ENCODE measurements around the gene MRPS31. TPM values are rescaled to one million over a fixed set of nuclear protein-coding genes. Genes with fewer than 3 reads are reported as not detected.

The MRPS31 gene
- total and polyA plus RNA-seq, 11 donors: 21.9 to 62.7 (median 29.1) TPM

DNA sequence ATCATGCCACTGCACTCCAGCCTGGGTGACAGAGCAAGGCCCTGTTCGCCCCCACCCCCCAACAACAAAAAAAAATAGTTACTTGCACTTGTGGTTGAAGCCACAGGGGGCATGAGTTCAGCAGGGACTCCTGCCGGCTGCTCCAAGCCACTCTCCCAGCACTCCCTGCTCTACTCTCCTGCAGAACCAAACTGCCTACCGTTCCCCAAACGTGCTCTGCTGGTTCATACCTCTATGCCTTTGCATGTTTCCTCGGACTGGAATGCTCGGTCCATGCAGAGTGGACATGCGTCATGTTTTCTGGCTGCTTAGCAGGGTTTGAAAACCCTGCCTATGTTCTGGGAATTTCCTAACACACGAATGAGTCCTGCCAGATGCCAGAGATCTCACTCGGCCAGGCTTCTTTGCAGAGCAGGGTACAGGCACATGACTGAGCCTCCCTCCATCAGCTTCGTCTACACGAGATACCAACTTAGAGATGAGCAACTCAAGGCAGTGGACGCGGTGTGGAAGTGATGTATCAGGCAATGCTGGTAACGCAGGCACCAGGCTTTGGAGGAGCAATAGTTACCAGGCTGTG lies 9.9 kb upstream of the MRPS31 start:
- no peak for ATAC-seq
- no peak overlapping the region for H3K27ac ChIP-seq
- 68 to 74% (median 71%) methylated on average over 14 of the region's 14 CpGs for WGBS, 4 donors
- H3K4me3 ChIP-seq: no peak overlapping the region
- H3K36me3 ChIP-seq: no peaks in the 10 kb centered on the region
- H3K4me1 ChIP-seq: peaks cover 0 to 19% (median 2%) of the 10 kb centered on the region in 12 donors
- TF ChIP-seq, protein P1, sequence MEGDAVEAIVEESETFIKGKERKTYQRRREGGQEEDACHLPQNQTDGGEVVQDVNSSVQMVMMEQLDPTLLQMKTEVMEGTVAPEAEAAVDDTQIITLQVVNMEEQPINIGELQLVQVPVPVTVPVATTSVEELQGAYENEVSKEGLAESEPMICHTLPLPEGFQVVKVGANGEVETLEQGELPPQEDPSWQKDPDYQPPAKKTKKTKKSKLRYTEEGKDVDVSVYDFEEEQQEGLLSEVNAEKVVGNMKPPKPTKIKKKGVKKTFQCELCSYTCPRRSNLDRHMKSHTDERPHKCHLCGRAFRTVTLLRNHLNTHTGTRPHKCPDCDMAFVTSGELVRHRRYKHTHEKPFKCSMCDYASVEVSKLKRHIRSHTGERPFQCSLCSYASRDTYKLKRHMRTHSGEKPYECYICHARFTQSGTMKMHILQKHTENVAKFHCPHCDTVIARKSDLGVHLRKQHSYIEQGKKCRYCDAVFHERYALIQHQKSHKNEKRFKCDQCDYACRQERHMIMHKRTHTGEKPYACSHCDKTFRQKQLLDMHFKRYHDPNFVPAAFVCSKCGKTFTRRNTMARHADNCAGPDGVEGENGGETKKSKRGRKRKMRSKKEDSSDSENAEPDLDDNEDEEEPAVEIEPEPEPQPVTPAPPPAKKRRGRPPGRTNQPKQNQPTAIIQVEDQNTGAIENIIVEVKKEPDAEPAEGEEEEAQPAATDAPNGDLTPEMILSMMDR (IDR thresholded peaks at IDR 0.05): no peak
- no peak for TF ChIP-seq POLR2A (IDR thresholded peaks at IDR 0.05)
- no peaks in the 10 kb centered on the region for H3K9me3 ChIP-seq
- no peaks in the 10 kb centered on the region for H3K27me3 ChIP-seq
- intact Hi-C loops (cut with DNase I): loop anchor here in 3 of 10 donors (10.0 kb wide), 2 partner anchors 284 to 1746 kb away; partner anchors contain the start of genes NHLRC3 (in 2 of the 3), PROSER1 (in 2 of the 3) and WBP4 (in 1 of the 3)
- DNase-seq: no peak

DNA sequence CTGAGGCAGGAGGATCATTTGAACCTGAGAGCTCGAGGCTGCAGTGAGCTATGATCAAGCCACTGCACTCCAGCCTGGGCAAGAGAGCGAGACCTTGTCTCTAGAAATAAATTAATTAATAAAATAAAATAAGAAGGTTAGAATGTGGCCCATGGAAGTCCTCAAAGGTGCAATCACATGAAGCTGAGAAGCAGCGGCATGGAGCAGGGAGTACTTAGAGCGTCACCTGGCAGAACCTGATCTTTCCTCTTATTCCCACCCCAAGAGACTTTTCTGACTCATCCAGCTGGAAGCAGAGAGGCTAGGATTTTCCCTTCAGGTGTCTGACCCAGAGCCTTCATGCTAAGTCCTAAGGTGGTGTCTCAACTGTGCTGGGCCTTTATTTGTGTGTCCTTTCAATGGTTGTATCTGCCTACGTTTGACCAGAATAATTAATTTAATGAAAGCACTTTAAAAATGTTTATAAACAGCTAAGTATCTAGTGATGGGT lies 8.9 kb upstream of the MRPS31 start:
- Histone ChIP-seq H3K9me3 (no peaks in the 10 kb centered on the region), H3K4me1 (peaks cover 0 to 19% (median 2%) of the 10 kb centered on the region in 12 donors), H3K4me3 (no peak overlapping the region), H3K27me3 (no peaks in the 10 kb centered on the region), H3K27ac (no peak overlapping the region), H3K36me3 (no peaks in the 10 kb centered on the region)
- DNase-seq (no peak), ATAC-seq (no peak)
- TF ChIP-seq, protein P1 (IDR thresholded peaks at IDR 0.05): no peak
- TF ChIP-seq POLR2A (IDR thresholded peaks at IDR 0.05): no peak
- intact Hi-C loops (cut with DNase I): loop anchor here in 7 of 10 donors (5.0 to 10.0 kb wide), 9 partner anchors 108 to 1745 kb away; partner anchors contain the start of genes WBP4 (in 4 of the 7), NHLRC3 (in 2 of the 7) and PROSER1 (in 2 of the 7)
- 94 to 97% (median 96%) methylated on average over 5 of the region's 5 CpGs for WGBS, 4 donors

DNA sequence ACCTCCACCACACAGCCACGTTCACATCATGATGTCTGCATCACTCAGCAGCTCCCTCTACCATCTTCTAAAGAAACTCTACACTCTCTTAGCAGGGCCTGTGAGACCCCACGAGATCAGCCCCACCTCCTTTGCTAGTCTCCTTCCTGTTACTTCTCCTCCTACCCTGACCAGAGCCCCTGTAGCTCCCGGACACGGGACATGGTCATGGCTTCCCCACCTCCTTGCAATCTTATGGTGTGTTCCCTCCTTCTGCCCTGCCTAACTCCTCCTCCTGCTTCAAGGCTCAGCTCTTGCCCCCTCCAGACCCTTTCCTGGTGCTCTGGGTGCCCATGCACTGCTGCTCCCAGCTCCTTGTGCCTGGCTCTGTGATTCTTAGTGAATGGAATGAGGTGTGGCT lies 8.1 kb upstream of the MRPS31 start:
- intact Hi-C loops (cut with DNase I): loop anchor here in 6 of 10 donors (5.0 to 10.0 kb wide), 8 partner anchors 107 to 1097 kb away; partner anchors contain the start of gene WBP4 (in 3 of the 6)
- DNase-seq (no peak), ATAC-seq (no peak)
- WGBS, 4 donors: 33 to 42% (median 40%) methylated on average over 4 of the region's 4 CpGs
- Histone ChIP-seq H3K4me3 (no peak overlapping the region), H3K27ac (no peak overlapping the region), H3K27me3 (no peaks in the 10 kb centered on the region), H3K36me3 (no peaks in the 10 kb centered on the region), H3K4me1 (peaks cover 0 to 19% (median 2%) of the 10 kb centered on the region in 12 donors), H3K9me3 (no peaks in the 10 kb centered on the region)
- TF ChIP-seq POLR2A (IDR thresholded peaks at IDR 0.05): no peak
- TF ChIP-seq, protein P1 (IDR thresholded peaks at IDR 0.05): no peak

DNA sequence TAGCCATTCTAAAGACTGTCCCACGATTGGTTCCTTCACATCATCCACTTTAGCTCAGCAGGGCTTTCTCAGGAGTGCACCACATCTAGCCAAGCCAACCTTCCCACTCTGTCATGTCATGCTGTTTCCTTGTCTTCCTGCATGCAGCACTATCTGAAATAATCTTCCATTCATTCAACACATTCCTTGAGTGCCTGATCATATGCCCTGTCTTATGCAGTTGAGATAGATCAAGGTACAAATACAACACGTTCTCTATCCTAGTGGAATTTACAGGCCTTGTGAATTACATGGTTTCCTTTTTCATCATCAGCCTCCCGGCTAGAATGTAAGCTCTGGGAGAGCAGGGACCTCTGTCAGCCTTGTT lies 6.8 kb upstream of the MRPS31 start:
- H3K4me3 ChIP-seq: no peak overlapping the region
- no peaks in the 10 kb centered on the region for H3K36me3 ChIP-seq
- no peak for DNase-seq
- WGBS, 4 donors: 29 to 33% (median 31%) methylated on average over 3 of the region's 3 CpGs
- no peaks in the 10 kb centered on the region for H3K27me3 ChIP-seq
- H3K4me1 ChIP-seq: peaks cover 0 to 19% (median 2%) of the 10 kb centered on the region in 12 donors
- no peak for TF ChIP-seq POLR2A (IDR thresholded peaks at IDR 0.05)
- TF ChIP-seq, protein P1 (IDR thresholded peaks at IDR 0.05): no peak
- intact Hi-C loops (cut with DNase I): loop anchor here in 8 of 10 donors (2.0 to 10.0 kb wide), 9 partner anchors 105 to 1095 kb away; partner anchors contain the start of gene WBP4 (in 3 of the 8)
- H3K9me3 ChIP-seq: no peaks in the 10 kb centered on the region
- H3K27ac ChIP-seq: peak overlapping the region in 1 of 12 donors; percentile 79
- ATAC-seq: peak in 2 of 4 donors; percentile 4 to 21

Measured in heart left ventricle (tissue), 16 donors.